Trophoblast cell (in vitro differentiated cells and primary cell): ENCODE data around the gene SERINC5.

Source experiments
- DNase-seq, 2 donors: peaks; one replicate each; pipeline ENCODE4 v3.0.0-alpha.2; 2016
- H2AFZ ChIP-seq: 2 replicates; pipeline ENCODE4 v1.6.1; 2013; ENCODE audit warnings: low read length, moderate library complexity, mild to moderate bottlenecking; ENCODE audit not compliant: insufficient read depth, poor library complexity
- H2AK5ac ChIP-seq: 2 replicates; pipeline ENCODE4 v1.6.1; 2013; ENCODE audit warnings: mild to moderate bottlenecking, low read length
- H2BK120ac ChIP-seq: 2 replicates; pipeline ENCODE4 v1.6.1; 2013; ENCODE audit warnings: low read length, mild to moderate bottlenecking, moderate library complexity; ENCODE audit not compliant: insufficient read depth, poor library complexity
- H2BK12ac ChIP-seq: 2 replicates; pipeline ENCODE4 v1.6.1; 2013; ENCODE audit warnings: mild to moderate bottlenecking, low read length, moderate library complexity
- H2BK5ac ChIP-seq: 2 replicates; pipeline ENCODE4 v1.6.1; 2013; ENCODE audit warnings: low read length, low read depth, moderate library complexity, mild to moderate bottlenecking; ENCODE audit not compliant: poor library complexity
- H3K14ac ChIP-seq: 2 replicates; pipeline ENCODE4 v1.6.1; 2013; ENCODE audit warnings: mild to moderate bottlenecking, low read length
- H3K18ac ChIP-seq: 2 replicates; pipeline ENCODE4 v1.6.1; 2013; ENCODE audit warnings: mild to moderate bottlenecking, low read length
- H3K23ac ChIP-seq: 2 replicates; pipeline ENCODE4 v1.6.1; 2013; ENCODE audit warnings: low read length
- H3K27ac ChIP-seq: 2 replicates; pipeline ENCODE4 v1.5.1; 2013; ENCODE audit warnings: low read depth, mild to moderate bottlenecking, inconsistent platforms, low read length, moderate library complexity
- H3K27me3 ChIP-seq: 2 replicates; pipeline ENCODE4 v1.6.1; 2013; ENCODE audit warnings: inconsistent platforms, mild to moderate bottlenecking, low read length, moderate library complexity; ENCODE audit not compliant: insufficient read depth
- H3K36me3 ChIP-seq, 2 experiments: 1 replicate in 1 of 2; 2 replicates in 1 of 2; pipeline ENCODE4 v1.6.1; 2013; ENCODE audit warnings: low read length in 2 of 2, mild to moderate bottlenecking in 2 of 2, moderate library complexity in 1 of 2; ENCODE audit not compliant: insufficient read depth in 2 of 2, control insufficient read depth in 1 of 2
- H3K4ac ChIP-seq: 2 replicates; pipeline ENCODE4 v1.6.1; 2013; ENCODE audit warnings: low read depth, mild to moderate bottlenecking, low read length, moderate library complexity
- H3K4me1 ChIP-seq, 2 experiments: 1 replicate in 1 of 2; 2 replicates in 1 of 2; pipeline ENCODE4 v1.6.1; 2013; ENCODE audit warnings: low read length in 2 of 2, mild to moderate bottlenecking in 2 of 2, moderate library complexity in 1 of 2; ENCODE audit not compliant: insufficient read depth in 2 of 2, control insufficient read depth in 1 of 2
- H3K4me2 ChIP-seq: 2 replicates; pipeline ENCODE4 v1.6.1; 2013; ENCODE audit warnings: inconsistent platforms, mild to moderate bottlenecking, low read length, moderate library complexity
- H3K4me3 ChIP-seq: 2 replicates; pipeline ENCODE4 v1.5.1; 2013; ENCODE audit warnings: mild to moderate bottlenecking, low read depth, low read length, inconsistent platforms
- H3K79me1 ChIP-seq: one replicate; pipeline ENCODE4 v1.6.1; 2013; ENCODE audit warnings: low read length
- H3K79me2 ChIP-seq: 2 replicates; pipeline ENCODE4 v1.6.1; 2013; ENCODE audit warnings: low read length, mild to moderate bottlenecking; ENCODE audit not compliant: control insufficient read depth, insufficient read depth, poor library complexity
- H3K9ac ChIP-seq: 2 replicates; pipeline ENCODE4 v1.6.1; 2013; ENCODE audit warnings: mild to moderate bottlenecking, low read length
- H3K9me3 ChIP-seq: 2 replicates; pipeline ENCODE4 v1.6.1; 2013; ENCODE audit warnings: low read depth, mild to moderate bottlenecking, control low read depth, inconsistent platforms, low read length; ENCODE audit not compliant: insufficient read depth
- H4K12ac ChIP-seq: 2 replicates; pipeline ENCODE4 v1.6.1; 2013; ENCODE audit warnings: low read depth, mild to moderate bottlenecking, low read length, moderate library complexity
- H4K8ac ChIP-seq: 2 replicates; pipeline ENCODE4 v1.6.1; 2013; ENCODE audit warnings: low read depth, mild to moderate bottlenecking, low read length, moderate library complexity
- H4K91ac ChIP-seq: one replicate; pipeline ENCODE4 v1.6.1; 2013; ENCODE audit warnings: low read depth, mild to moderate bottlenecking, low read length, moderate library complexity
- WGBS: extraction: QIAGEN DNeasy Blood & Tissue Kit; methylation state at CpG from one replicate; pipeline ENCODE4 v1.1.7; 2013; ENCODE audit warnings: missing lambda C conversion rate; ENCODE audit not compliant: insufficient read length, insufficient coverage; ENCODE audit errors: extremely low coverage; 5-methylcytosine and 5-hydroxymethylcytosine counted together

SERINC5 gene

DNA sequence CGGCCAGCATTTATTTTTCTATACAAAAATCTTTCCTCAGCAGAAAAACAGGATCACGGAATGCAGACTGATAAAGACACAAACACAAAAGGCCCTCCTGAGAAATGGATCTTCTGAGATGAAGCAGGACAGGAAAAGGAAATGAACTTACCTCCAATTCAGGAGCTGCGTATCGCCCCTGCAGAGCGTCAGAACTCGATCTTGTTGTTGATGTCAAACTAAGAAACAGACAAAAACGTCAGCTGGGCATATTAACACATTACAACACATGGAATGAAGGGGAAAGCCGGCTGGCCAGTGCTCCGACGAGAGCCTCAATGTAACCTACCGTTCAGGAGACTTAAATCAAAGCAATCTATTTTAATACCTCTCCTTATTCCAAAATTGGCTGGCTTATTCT, 105.1 kb downstream of the SERINC5 start:
- H3K9ac ChIP-seq: no peak overlapping the region
- H4K91ac ChIP-seq: no peak overlapping the region
- H2BK12ac ChIP-seq: no peak overlapping the region
- H3K9me3 ChIP-seq: no peaks in the 10 kb centered on the region
- H3K4me2 ChIP-seq: no peak overlapping the region
- peaks cover 1 to 9% of the 10 kb centered on the region in 2 experiments for H3K4me1 ChIP-seq
- H3K36me3 ChIP-seq: peaks cover 41 to 51% of the 10 kb centered on the region in 2 experiments
- H2BK120ac ChIP-seq: no peak overlapping the region
- H2BK5ac ChIP-seq: no peak overlapping the region
- no CpG with 5 or more reads among the region's 11 CpGs for WGBS
- H3K23ac ChIP-seq: no peak overlapping the region
- H3K4ac ChIP-seq: no peak overlapping the region
- H3K4me3 ChIP-seq: no peak overlapping the region
- no peak overlapping the region for H4K12ac ChIP-seq
- H3K27me3 ChIP-seq: no peaks in the 10 kb centered on the region
- no peak for DNase-seq
- H3K18ac ChIP-seq: no peak overlapping the region
- no peaks in the 10 kb centered on the region for H3K79me2 ChIP-seq
- H3K27ac ChIP-seq: no peak overlapping the region
- H2AK5ac ChIP-seq: no peak overlapping the region
- H4K8ac ChIP-seq: no peak overlapping the region
- peaks cover 5% of the 10 kb centered on the region for H3K79me1 ChIP-seq
- no peak overlapping the region for H2AFZ ChIP-seq
- H3K14ac ChIP-seq: no peak overlapping the region

- no peak overlapping the region for H2BK12ac ChIP-seq
- H3K18ac ChIP-seq: no peak overlapping the region
- no peak overlapping the region for H2AFZ ChIP-seq
- H2AK5ac ChIP-seq: no peak overlapping the region
- H3K14ac ChIP-seq: no peak overlapping the region
- no peak overlapping the region for H3K27ac ChIP-seq
- no peak overlapping the region for H2BK5ac ChIP-seq
- H3K4me2 ChIP-seq: no peak overlapping the region
- H3K79me2 ChIP-seq: no peaks in the 10 kb centered on the region
- H3K4me1 ChIP-seq: peaks cover 0 to 7% of the 10 kb centered on the region in 2 experiments
- no peak overlapping the region for H4K8ac ChIP-seq
- H2BK120ac ChIP-seq: no peak overlapping the region
- H3K4me3 ChIP-seq: no peak overlapping the region
- no peak overlapping the region for H4K91ac ChIP-seq
- WGBS: no CpG with 5 or more reads among the region's 3 CpGs
- H3K79me1 ChIP-seq: peaks cover 1% of the 10 kb centered on the region
- H3K23ac ChIP-seq: no peak overlapping the region
- no peaks in the 10 kb centered on the region for H3K27me3 ChIP-seq
- H3K4ac ChIP-seq: no peak overlapping the region
- peaks cover 37 to 53% of the 10 kb centered on the region in 2 experiments for H3K36me3 ChIP-seq
- H4K12ac ChIP-seq: no peak overlapping the region
- H3K9ac ChIP-seq: no peak overlapping the region
- no peak for DNase-seq
- H3K9me3 ChIP-seq: no peaks in the 10 kb centered on the region
These were observed 106.7 kb downstream of the SERINC5 start for GRCh38 chr5:80149161-80149609.

GRCh38 chr5:80147119-80147815, 108.6 kb downstream of the SERINC5 start:
- DNase-seq: no peak
- no peak overlapping the region for H4K91ac ChIP-seq
- no peaks in the 10 kb centered on the region for H3K27me3 ChIP-seq
- H3K4ac ChIP-seq: no peak overlapping the region
- no peak overlapping the region for H2BK12ac ChIP-seq
- H3K79me2 ChIP-seq: no peaks in the 10 kb centered on the region
- H3K79me1 ChIP-seq: peaks cover 2% of the 10 kb centered on the region
- no peak overlapping the region for H3K23ac ChIP-seq
- H4K12ac ChIP-seq: no peak overlapping the region
- no peak overlapping the region for H2BK120ac ChIP-seq
- H3K9ac ChIP-seq: no peak overlapping the region
- no CpG with 5 or more reads among the region's 9 CpGs for WGBS
- H3K27ac ChIP-seq: no peak overlapping the region
- no peak overlapping the region for H2BK5ac ChIP-seq
- H3K14ac ChIP-seq: no peak overlapping the region
- H2AFZ ChIP-seq: no peak overlapping the region
- no peak overlapping the region for H3K18ac ChIP-seq
- H3K4me2 ChIP-seq: no peak overlapping the region
- peaks cover 3 to 12% of the 10 kb centered on the region in 2 experiments for H3K4me1 ChIP-seq
- H3K9me3 ChIP-seq: no peaks in the 10 kb centered on the region
- no peak overlapping the region for H3K4me3 ChIP-seq
- no peak overlapping the region for H2AK5ac ChIP-seq
- no peak overlapping the region for H4K8ac ChIP-seq
- peaks cover 36 to 61% of the 10 kb centered on the region in 2 experiments for H3K36me3 ChIP-seq

DNA sequence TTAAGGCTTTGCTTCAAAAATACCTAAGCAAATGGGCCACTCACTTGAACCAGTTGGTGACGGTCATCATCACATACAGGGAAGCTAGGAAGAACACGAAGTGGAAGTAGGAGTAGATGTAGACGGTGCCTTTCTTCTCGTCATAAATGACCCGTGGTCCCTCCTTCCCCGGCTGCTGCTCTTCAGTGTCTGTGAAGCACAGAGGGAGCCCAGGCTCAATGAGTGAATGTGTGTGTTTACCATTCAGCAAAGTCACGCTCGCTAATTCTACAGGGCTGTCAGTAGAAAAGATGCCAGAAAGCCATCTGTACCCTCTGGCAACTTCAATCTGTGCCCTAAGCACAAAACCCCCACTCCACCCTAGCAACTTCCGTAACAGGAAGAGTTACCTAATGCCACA, 109.8 kb downstream of the SERINC5 start:
- no peak overlapping the region for H3K4me3 ChIP-seq
- H3K4me1 ChIP-seq: peaks cover 5 to 14% of the 10 kb centered on the region in 2 experiments
- H4K91ac ChIP-seq: no peak overlapping the region
- no peak overlapping the region for H3K14ac ChIP-seq
- peaks cover 5% of the 10 kb centered on the region for H3K79me1 ChIP-seq
- DNase-seq: no peak
- no peaks in the 10 kb centered on the region for H3K9me3 ChIP-seq
- H2BK12ac ChIP-seq: no peak overlapping the region
- no peaks in the 10 kb centered on the region for H3K27me3 ChIP-seq
- H3K4me2 ChIP-seq: no peak overlapping the region
- no peak overlapping the region for H2AK5ac ChIP-seq
- no peak overlapping the region for H4K8ac ChIP-seq
- H3K4ac ChIP-seq: no peak overlapping the region
- H2AFZ ChIP-seq: no peak overlapping the region
- no peak overlapping the region for H4K12ac ChIP-seq
- no peak overlapping the region for H2BK120ac ChIP-seq
- H2BK5ac ChIP-seq: no peak overlapping the region
- H3K27ac ChIP-seq: no peak overlapping the region
- no peak overlapping the region for H3K9ac ChIP-seq
- WGBS: no CpG with 5 or more reads among the region's 9 CpGs
- no peak overlapping the region for H3K23ac ChIP-seq
- peaks cover 30 to 55% of the 10 kb centered on the region in 2 experiments for H3K36me3 ChIP-seq
- no peaks in the 10 kb centered on the region for H3K79me2 ChIP-seq
- no peak overlapping the region for H3K18ac ChIP-seq
